ENCODE results near the gene EVX1. TPM values are rescaled to one million over a fixed set of nuclear protein-coding genes. Genes with fewer than 3 reads are reported as not detected.
A peak's percentile ranks its signal among the peaks of the same experiment; 100 is the strongest.

The EVX1 gene
- total and polyA plus RNA-seq, 7 experiments from 2014 or later = 0.11 TPM; not detected in 6

- ChIA-PET POLR2A (no interaction called here), CTCF (interaction anchor here (0.7 to 1.7 kb wide), 2 partner anchors 37 to 824 kb away, joined by 3 to 6 read pairs; no protein-coding TSS in a partner anchor)
- Mint-ChIP-seq H3K4me3 (peak overlapping the region in 3 of 10 donors; percentile 44 to 69 (median 68)), H3K9me3 (peaks cover 0 to 12% (median 0%) of the 10 kb centered on the region in 11 donors), H3K4me1 (peaks cover 9 to 51% (median 43%) of the 10 kb centered on the region in 7 donors), H3K36me3 (peaks cover 0 to 5% (median 0%) of the 10 kb centered on the region in 5 donors), H3K27me3 (peaks cover 80 to 86% (median 81%) of the 10 kb centered on the region in 5 donors), H3K27ac (peak overlapping the region in 2 of 9 donors; percentile 3 to 71)
- Histone ChIP-seq H3K4me1 (ENCODE audit: control insufficient read depth in 2 of 2, insufficient read depth in 2 of 2, low read length in 2 of 2) (peaks cover 20 to 25% of the 10 kb centered on the region in 2 donors), H3K9me3 (ENCODE audit: control insufficient read depth in 2 of 3, low read length in 3 of 3) (no peaks in the 10 kb centered on the region), H3K4me3 (ENCODE audit: low read length) (no peak overlapping the region), H3K27me3 (ENCODE audit: control insufficient read depth in 2 of 2, insufficient read depth in 2 of 2, low read length in 2 of 2) (peaks cover 40 to 70% of the 10 kb centered on the region in 2 donors), H3K36me3 (ENCODE audit: control insufficient read depth in 2 of 3, insufficient read depth in 3 of 3, low read length in 3 of 3) (no peaks in the 10 kb centered on the region), H3K27ac (ENCODE audit: low read depth, low read length) (no peak overlapping the region)
- ATAC-seq = no peak
- DNase-seq = no peak
- intact Hi-C loops (cut with micrococcal nuclease) = loop anchor here (2.0 to 10.0 kb wide), 6 partner anchors 35 to 1757 kb away; partner anchors contain the start of gene TRIL (in 1 of the 2)
Observed at GRCh38 chr7:27197137-27198042, 45.2 kb upstream of the EVX1 start.

GRCh38 chr7:27198138-27198841 is 44.3 kb upstream of the EVX1 start:
- ChIA-PET POLR2A (interaction anchor here (1.3 kb wide), 1 partner anchor 24 kb away, joined by 4 read pairs; the partner anchor contains the start of gene HOXA10), CTCF (interaction anchor here (0.7 to 1.7 kb wide), 5 partner anchors 10 to 823 kb away, joined by 3 to 6 read pairs (median 3); no protein-coding TSS in a partner anchor)
- Mint-ChIP-seq H3K36me3 (peaks cover 0 to 5% (median 0%) of the 10 kb centered on the region in 5 donors), H3K9me3 (peaks cover 0 to 12% (median 0%) of the 10 kb centered on the region in 11 donors), H3K27me3 (peaks cover 84 to 88% (median 86%) of the 10 kb centered on the region in 5 donors), H3K4me1 (peaks cover 9 to 47% (median 41%) of the 10 kb centered on the region in 7 donors), H3K4me3 (peak overlapping the region in 9 of 10 donors; percentile 14 to 78 (median 68)), H3K27ac (peak overlapping the region in 5 of 9 donors; percentile 17 to 71 (median 50))
- Histone ChIP-seq H3K27me3 (ENCODE audit: control insufficient read depth in 2 of 2, insufficient read depth in 2 of 2, low read length in 2 of 2) (peaks cover 35 to 69% of the 10 kb centered on the region in 2 donors), H3K9me3 (ENCODE audit: control insufficient read depth in 2 of 3, low read length in 3 of 3) (no peaks in the 10 kb centered on the region), H3K36me3 (ENCODE audit: control insufficient read depth in 2 of 3, insufficient read depth in 3 of 3, low read length in 3 of 3) (no peaks in the 10 kb centered on the region), H3K4me3 (ENCODE audit: low read length) (no peak overlapping the region), H3K27ac (ENCODE audit: low read depth, low read length) (no peak overlapping the region), H3K4me1 (ENCODE audit: control insufficient read depth in 2 of 2, insufficient read depth in 2 of 2, low read length in 2 of 2) (peaks cover 15 to 20% of the 10 kb centered on the region in 2 donors)
- intact Hi-C loops (cut with micrococcal nuclease) = loop anchor here (5.0 to 10.0 kb wide), 5 partner anchors 36 to 1757 kb away; partner anchors contain the start of gene TRIL (in 1 of the 2)
- DNase-seq = no peak
- ATAC-seq = no peak

- H3K27ac Mint-ChIP-seq = peak overlapping the region in 2 of 9 donors; percentile 66 to 80
- peaks cover 9 to 42% (median 39%) of the 10 kb centered on the region in 7 donors for H3K4me1 Mint-ChIP-seq
- H3K9me3 ChIP-seq (ENCODE audit: control insufficient read depth in 2 of 3, low read length in 3 of 3) = no peaks in the 10 kb centered on the region
- CTCF ChIA-PET = interaction anchor here (1.0 to 1.7 kb wide), 4 partner anchors 11 to 822 kb away, joined by 3 to 6 read pairs (median 3); no protein-coding TSS in a partner anchor
- H3K27me3 Mint-ChIP-seq = peaks cover 84 to 87% (median 86%) of the 10 kb centered on the region in 5 donors
- H3K9me3 Mint-ChIP-seq = peaks cover 0 to 12% (median 0%) of the 10 kb centered on the region in 11 donors
- peak overlapping the region in 9 of 10 donors; percentile 47 to 85 (median 69) for H3K4me3 Mint-ChIP-seq
- POLR2A ChIA-PET = interaction anchor here (1.3 kb wide), 1 partner anchor 25 kb away, joined by 4 read pairs; the partner anchor contains the start of gene HOXA10
- no peaks in the 10 kb centered on the region for H3K36me3 ChIP-seq (ENCODE audit: control insufficient read depth in 2 of 3, insufficient read depth in 3 of 3, low read length in 3 of 3)
- intact Hi-C loops (cut with micrococcal nuclease) = loop anchor here (5.0 to 10.0 kb wide), 5 partner anchors 37 to 1756 kb away; partner anchors contain the start of gene TRIL (in 1 of the 2)
- H3K36me3 Mint-ChIP-seq = peaks cover 0 to 5% (median 0%) of the 10 kb centered on the region in 5 donors
- DNase-seq (peak in 1 of 9 donors; percentile 21), ATAC-seq (peak; percentile 11)
- peaks cover 30 to 63% of the 10 kb centered on the region in 2 donors for H3K27me3 ChIP-seq (ENCODE audit: control insufficient read depth in 2 of 2, insufficient read depth in 2 of 2, low read length in 2 of 2)
- no peak overlapping the region for H3K4me3 ChIP-seq (ENCODE audit: low read length)
- H3K27ac ChIP-seq (ENCODE audit: low read depth, low read length) = no peak overlapping the region
- H3K4me1 ChIP-seq (ENCODE audit: control insufficient read depth in 2 of 2, insufficient read depth in 2 of 2, low read length in 2 of 2) = peaks cover 15 to 18% of the 10 kb centered on the region in 2 donors
Observed at GRCh38 chr7:27198871-27199801, 43.5 kb upstream of the EVX1 start.

- DNase-seq (peak in 1 of 9 donors; percentile 22), ATAC-seq (peak; percentile 63)
- Mint-ChIP-seq H3K4me1 (peaks cover 9 to 51% (median 45%) of the 10 kb centered on the region in 7 donors), H3K27me3 (peaks cover 83 to 87% (median 86%) of the 10 kb centered on the region in 5 donors), H3K27ac (peak within 1 kb of the TSS in 4 of 9 donors; percentile 65 to 86 (median 69)), H3K9me3 (peaks cover 0 to 12% (median 0%) of the 10 kb centered on the region in 11 donors), H3K4me3 (peak within 1 kb of the TSS; percentile 51 to 91 (median 78)), H3K36me3 (peaks cover 0 to 5% (median 0%) of the 10 kb centered on the region in 5 donors)
- Histone ChIP-seq H3K4me1 (ENCODE audit: control insufficient read depth in 2 of 2, insufficient read depth in 2 of 2, low read length in 2 of 2) (peaks cover 15 to 18% of the 10 kb centered on the region in 2 donors), H3K27ac (ENCODE audit: low read depth, low read length) (no peak within 1 kb of the TSS), H3K9me3 (ENCODE audit: control insufficient read depth in 2 of 3, low read length in 3 of 3) (no peaks in the 10 kb centered on the region), H3K27me3 (ENCODE audit: control insufficient read depth in 2 of 2, insufficient read depth in 2 of 2, low read length in 2 of 2) (peaks cover 22 to 58% of the 10 kb centered on the region in 2 donors), H3K36me3 (ENCODE audit: control insufficient read depth in 2 of 3, insufficient read depth in 3 of 3, low read length in 3 of 3) (no peaks in the 10 kb centered on the region), H3K4me3 (ENCODE audit: low read length) (peak within 1 kb of the TSS; percentile 11)
- intact Hi-C loops (cut with micrococcal nuclease) = loop anchor here (2.0 to 10.0 kb wide), 7 partner anchors 15 to 1755 kb away; partner anchors contain the start of genes EVX1 (in 1 of the 2), HOXA11 (in 1 of the 2) and TRIL (in 1 of the 2)
- POLR2A ChIA-PET = interaction anchor here (1.3 kb wide), 1 partner anchor 26 kb away, joined by 4 read pairs; the partner anchor contains the start of gene HOXA10
- CTCF ChIA-PET = no interaction called here
Observed at GRCh38 chr7:27199849-27200760, 42.5 kb upstream of the EVX1 start, which contains the start of gene HOXA13. TSS of gene HOXA13 (minus strand) at chr7:27200091. CDS start at chr7:27200077, 14 bp downstream.
